HepG2 (cell line): ENCODE measurements around the gene LIPC. TPM values are rescaled to one million over a fixed set of nuclear protein-coding genes. Genes with fewer than 3 reads are reported as not detected.

ENCODE experiments used
- ATAC-seq: fragments of 200-7000 bp; cut with Tn5 transposase; 3 replicates; pipeline ENCODE4 v1.9.1; 2020; ENCODE audit warnings: mild to moderate bottlenecking, moderate library complexity
- BruUV-seq: library from RNA; stranded (reverse); fragments of 400-500 nt; replicated peaks from 2 replicates; lab custom pipeline; 2021; lab: Mats Ljungman, UMichigan
- CTCF ChIA-PET: fragments of 300-600 bp; formaldehyde crosslinking; extraction: SDS; loops from one replicate; lab custom pipeline; 2021; ENCODE audit warnings: low total read pairs, inconsistent platforms, low intra/inter-chr PET ratio; lab: Yijun Ruan, JAX
- POLR2A ChIA-PET: fragments of 350-600 bp; sonication (Branson Sonifier 250); formaldehyde crosslinking; loops from one replicate; lab custom pipeline; 2020; ENCODE audit warnings: antibody characterized with exemption, inconsistent platforms; lab: Yijun Ruan, JAX
- DNase-seq: peaks from one replicate; pipeline ENCODE4 v3.0.0-alpha.2; 2015; ENCODE audit warnings: low spot score
- FAIRE-seq: peaks from 3 replicates; lab custom pipeline; 2011; peaks lifted over from hg19 to GRCh38; lab: Jason Lieb, UNC
- H2AFZ ChIP-seq: one replicate; pipeline ENCODE4 v1.6.1; 2011; ENCODE audit warnings: low read length, inconsistent platforms
- H3K27ac ChIP-seq: fragments of 300-600 bp; 3 replicates; pipeline ENCODE4 v1.8.0; 2011; ENCODE audit warnings: mixed run types, mild to moderate bottlenecking, mixed read lengths, low read length, inconsistent platforms; ENCODE audit not compliant: insufficient read depth; ENCODE audit errors: extremely low read length
- H3K27me3 ChIP-seq, 2 experiments: fragments of 200-600 bp in 1 of 2; 2 replicates in 1 of 2; 3 replicates in 1 of 2; pipeline versions ENCODE4 v1.6.0 to v1.8.0; 2011; ENCODE audit warnings: low read length in 2 of 2, mild to moderate bottlenecking in 2 of 2, moderate library complexity in 2 of 2, inconsistent platforms in 1 of 2; ENCODE audit not compliant: insufficient read depth in 2 of 2, control insufficient read depth in 1 of 2
- H3K36me3 ChIP-seq, 2 experiments: fragments of 200-600 bp in 1 of 2; replicated peaks in 1 of 2; 2 replicates in 1 of 2; 3 replicates in 1 of 2; pipeline versions ENCODE4 v1.5.1 to v1.8.0; 2011; ENCODE audit warnings: low read length in 2 of 2, inconsistent platforms in 1 of 2; ENCODE audit not compliant: insufficient read depth in 2 of 2, control insufficient read depth in 1 of 2
- H3K4me1 ChIP-seq: 2 replicates; pipeline ENCODE4 v1.5.1; 2012; ENCODE audit warnings: low read length, inconsistent platforms; ENCODE audit not compliant: insufficient read depth
- H3K4me2 ChIP-seq: 2 replicates; pipeline ENCODE4 v1.6.0; 2011; ENCODE audit warnings: low read depth, low read length, inconsistent platforms
- H3K4me3 ChIP-seq, 3 experiments: fragments of 200-600 bp in 1 of 3; sonication (generic), shearing (Covaris generic) in 1 of 3; replicated peaks in 1 of 3; 2 replicates each; pipeline ENCODE4 v1.5.1; 2011 to 2016; ENCODE audit warnings: low read length in 3 of 3, inconsistent platforms in 2 of 3, low read depth in 2 of 3, mild to moderate bottlenecking in 2 of 3, control low read depth in 1 of 3, mixed read lengths in 1 of 3; ENCODE audit not compliant: insufficient read depth in 1 of 3
- H3K79me2 ChIP-seq: one replicate; pipeline ENCODE4 v1.6.1; 2011; ENCODE audit warnings: low read length, inconsistent platforms; ENCODE audit not compliant: insufficient read depth
- H3K9ac ChIP-seq: 2 replicates; pipeline ENCODE4 v1.6.0; 2011; ENCODE audit warnings: mild to moderate bottlenecking, low read depth, low read length, inconsistent platforms; ENCODE audit not compliant: insufficient read depth
- H3K9me3 ChIP-seq: 2 replicates; pipeline ENCODE4 v1.5.1; 2012; ENCODE audit warnings: mild to moderate bottlenecking, low read length
- H4K20me1 ChIP-seq: 2 replicates; pipeline ENCODE4 v1.6.0; 2011; ENCODE audit warnings: inconsistent platforms, mild to moderate bottlenecking, low read length, moderate library complexity; ENCODE audit not compliant: insufficient read depth
- ETV6 ChIP-seq: sonication (generic); formaldehyde crosslinking; conservative IDR thresholded peaks from 2 replicates; pipeline ENCODE4 v1.4.0; 2020; ENCODE audit warnings: missing genetic modification reagents
- PHF8 ChIP-seq: sonication (generic); formaldehyde crosslinking; IDR thresholded peaks from 2 replicates; pipeline ENCODE4 v1.5.0; 2020; ENCODE audit warnings: missing genetic modification reagents
- RELA ChIP-seq: sonication (generic); formaldehyde crosslinking; IDR thresholded peaks from 2 replicates; pipeline ENCODE4 v1.4.0; 2020; ENCODE audit warnings: missing genetic modification reagents
- RXRB ChIP-seq: IDR thresholded peaks from 2 replicates; pipeline ENCODE4 v1.6.1; 2016; ENCODE audit warnings: borderline replicate concordance, missing genetic modification reagents, missing compliant biosample characterization
- SALL1 ChIP-seq: sonication (generic); formaldehyde crosslinking; IDR thresholded peaks from 2 replicates; pipeline ENCODE4 v1.8.0; 2022; ENCODE audit warnings: mild to moderate bottlenecking, missing genetic modification reagents
- SALL2 ChIP-seq: sonication (generic); formaldehyde crosslinking; IDR thresholded peaks from 2 replicates; pipeline ENCODE4 v1.8.1; 2023; ENCODE audit warnings: mild to moderate bottlenecking, missing genetic modification reagents, inconsistent platforms
- ZMYM3 ChIP-seq: sonication (generic); formaldehyde crosslinking; IDR thresholded peaks from 2 replicates; pipeline ENCODE4 v1.5.1; 2020; ENCODE audit warnings: mild to moderate bottlenecking, missing genetic modification reagents
- ZMYM4 ChIP-seq: sonication (generic); formaldehyde crosslinking; IDR thresholded peaks from 2 replicates; pipeline ENCODE4 v1.8.1; 2023; ENCODE audit warnings: mild to moderate bottlenecking, missing genetic modification reagents
- ZNF121 ChIP-seq: sonication (generic); formaldehyde crosslinking; IDR thresholded peaks from 2 replicates; pipeline ENCODE4 v1.5.0; 2020; ENCODE audit warnings: mild to moderate bottlenecking, missing genetic modification reagents
- ZNF296 ChIP-seq: sonication (generic); formaldehyde crosslinking; conservative IDR thresholded peaks from 2 replicates; pipeline ENCODE4 v1.5.0; 2020; ENCODE audit warnings: mild to moderate bottlenecking, missing genetic modification reagents
- ZNF569 ChIP-seq: sonication (generic); formaldehyde crosslinking; IDR thresholded peaks from 2 replicates; pipeline ENCODE4 v1.5.0; 2020; ENCODE audit warnings: mild to moderate bottlenecking, missing genetic modification reagents, moderate library complexity, borderline replicate concordance
- ZNF780A ChIP-seq: sonication (generic); formaldehyde crosslinking; IDR thresholded peaks from 2 replicates; pipeline ENCODE4 v1.8.0; 2022; ENCODE audit warnings: mild to moderate bottlenecking, missing genetic modification reagents, moderate library complexity
- WGBS: methylation state at CpG from one replicate; pipeline ENCODE4 v1.1.6; 2017; ENCODE audit warnings: low lambda C conversion rate; 5-methylcytosine and 5-hydroxymethylcytosine counted together
- in situ Hi-C: cut with HindIII; loops from 2 replicates; pipeline ENCODE4 v1.10.0; 2017; ENCODE audit warnings: low pct_unique_long_range_greater_than_20kb; ENCODE audit not compliant: extremely low pct_ligation_motif_present
- intact Hi-C: fragments of 100-400 bp; cut with micrococcal nuclease; formaldehyde crosslinking; loops from one replicate; pipeline ENCODE4 v1.10.0; 2022; ENCODE audit not compliant: unreplicated experiment
- polyA plus RNA-seq, 8 experiments: library from polyadenylated mRNA; depleted of rRNA in 3 of 8; stranded (reverse) in 7 of 8; unstranded in 1 of 8; fragments of >200 nt; fragmentation: Illumina TruSeq in 4 of 8; extraction: Trizol in 4 of 8; gene quantifications; 2 replicates each; pipeline versions ENCODE4 v1.2.1 to v1.2.3, GENCODE V29; 2011 to 2016; ENCODE audit warnings: low read depth in 4 of 8, missing spikeins in 1 of 8, mixed read lengths in 1 of 8; ENCODE audit not compliant: insufficient read depth in 1 of 8
- total RNA-seq, 5 experiments: library from RNA; depleted of rRNA; stranded (reverse); fragments of >200 nt; fragmentation: Illumina TruSeq; extraction: Trizol; gene quantifications; 2 replicates each; pipeline ENCODE4 v1.2.3, GENCODE V29; 2016; ENCODE audit warnings: low read depth in 1 of 5
- TF ChIP-seq, protein P1 (sequence below): sonication (generic); formaldehyde crosslinking; IDR thresholded peaks from 2 replicates; pipeline ENCODE4 v1.4.0; 2020; ENCODE audit warnings: missing genetic modification reagents
- TF ChIP-seq, protein P2 (sequence below): sonication (generic); formaldehyde crosslinking; IDR thresholded peaks from 2 replicates; pipeline ENCODE4 v1.4.0; 2020; ENCODE audit warnings: mild to moderate bottlenecking, low read depth, missing genetic modification reagents
- TF ChIP-seq, protein P3 (sequence below): IDR thresholded peaks from 2 replicates; pipeline ENCODE4 v1.6.1; 2016; ENCODE audit warnings: missing compliant biosample characterization, missing genetic modification reagents, borderline replicate concordance

LIPC gene
- total and polyA plus RNA-seq, 2 of the 13 experiments (the other 11 are each of a cell fraction or from before 2014, with no cell fraction given): 26.0 to 38.0 TPM

DNA sequence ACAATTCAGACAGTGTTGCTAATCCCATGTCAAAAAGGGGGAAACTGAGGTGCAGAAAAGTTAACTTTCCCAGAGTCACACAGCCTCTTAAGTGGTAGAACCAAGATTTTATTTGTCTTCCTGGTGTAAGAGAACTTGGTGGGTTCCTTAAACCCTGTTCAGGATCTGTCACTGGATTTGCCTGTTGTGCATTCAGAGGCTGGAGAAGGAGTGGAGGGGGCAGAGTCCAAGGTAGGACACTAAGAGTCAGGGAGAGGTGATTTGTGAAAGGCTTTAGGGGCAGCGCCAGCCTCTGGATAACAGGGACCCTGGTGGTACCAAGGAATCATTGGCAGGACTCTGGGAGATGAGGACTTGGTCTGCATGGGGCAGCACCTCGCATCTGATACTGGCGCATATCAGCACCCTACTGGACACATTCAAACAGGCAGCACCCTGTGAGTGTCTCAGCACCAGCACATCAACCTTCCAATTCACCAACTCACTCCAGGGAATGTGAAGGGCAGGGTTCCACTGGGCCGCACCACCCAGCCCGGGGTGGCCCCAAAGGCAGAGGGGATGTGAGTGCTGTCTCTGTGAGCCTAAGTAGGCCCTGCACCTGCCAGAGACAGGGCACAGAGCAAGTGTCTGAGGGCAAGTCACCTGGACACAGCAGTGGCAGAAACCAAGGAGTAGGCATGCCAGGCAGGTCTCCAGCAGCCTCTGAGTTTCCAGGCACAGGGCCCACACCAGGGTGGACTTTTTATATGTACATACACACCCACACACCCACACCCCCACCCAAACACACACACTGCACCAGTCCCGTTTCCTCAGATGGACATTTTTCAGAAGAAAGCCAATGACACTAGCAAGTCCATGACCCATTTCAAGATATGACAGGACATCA is 71.6 kb downstream of the LIPC start:
- H3K4me2 ChIP-seq: no peak overlapping the region
- no peak overlapping the region for H3K27ac ChIP-seq
- H3K9ac ChIP-seq: no peak overlapping the region
- H3K27me3 ChIP-seq: no peaks in the 10 kb centered on the region
- no peaks in the 10 kb centered on the region for H3K9me3 ChIP-seq
- DNase-seq: no peak
- H4K20me1 ChIP-seq: no peaks in the 10 kb centered on the region
- in situ Hi-C loops (no loop called here), intact Hi-C loops (no loop called here)
- H2AFZ ChIP-seq: no peak overlapping the region
- WGBS: 94% methylated on average over 5 of the region's 6 CpGs
- no peak; the same call in 2 of the 3 replicates for ATAC-seq
- ChIA-PET POLR2A (no interaction called here), CTCF (no interaction called here)
- no peak for FAIRE-seq
- no peaks in the 10 kb centered on the region for H3K4me1 ChIP-seq
- BruUV-seq: no TSS peak
- no peaks in the 10 kb centered on the region for H3K79me2 ChIP-seq
- no peaks in the 10 kb centered on the region for H3K36me3 ChIP-seq
- no peak overlapping the region for H3K4me3 ChIP-seq
- no peak for TF ChIP-seq ETV6 (CRISPR knock-in tag)
- TF ChIP-seq ZMYM3: no peak
- TF ChIP-seq PHF8 (CRISPR knock-in tag): no peak
- TF ChIP-seq, protein P1, sequence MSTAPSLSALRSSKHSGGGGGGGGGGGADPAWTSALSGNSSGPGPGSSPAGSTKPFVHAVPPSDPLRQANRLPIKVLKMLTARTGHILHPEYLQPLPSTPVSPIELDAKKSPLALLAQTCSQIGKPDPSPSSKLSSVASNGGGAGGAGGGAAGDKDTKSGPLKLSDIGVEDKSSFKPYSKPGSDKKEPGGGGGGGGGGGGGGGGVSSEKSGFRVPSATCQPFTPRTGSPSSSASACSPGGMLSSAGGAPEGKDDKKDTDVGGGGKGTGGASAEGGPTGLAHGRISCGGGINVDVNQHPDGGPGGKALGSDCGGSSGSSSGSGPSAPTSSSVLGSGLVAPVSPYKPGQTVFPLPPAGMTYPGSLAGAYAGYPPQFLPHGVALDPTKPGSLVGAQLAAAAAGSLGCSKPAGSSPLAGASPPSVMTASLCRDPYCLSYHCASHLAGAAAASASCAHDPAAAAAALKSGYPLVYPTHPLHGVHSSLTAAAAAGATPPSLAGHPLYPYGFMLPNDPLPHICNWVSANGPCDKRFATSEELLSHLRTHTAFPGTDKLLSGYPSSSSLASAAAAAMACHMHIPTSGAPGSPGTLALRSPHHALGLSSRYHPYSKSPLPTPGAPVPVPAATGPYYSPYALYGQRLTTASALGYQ (CRISPR knock-in tag): no peak
- no peak for TF ChIP-seq RELA (CRISPR knock-in tag)
- TF ChIP-seq SALL1: no peak
- TF ChIP-seq, protein P2, sequence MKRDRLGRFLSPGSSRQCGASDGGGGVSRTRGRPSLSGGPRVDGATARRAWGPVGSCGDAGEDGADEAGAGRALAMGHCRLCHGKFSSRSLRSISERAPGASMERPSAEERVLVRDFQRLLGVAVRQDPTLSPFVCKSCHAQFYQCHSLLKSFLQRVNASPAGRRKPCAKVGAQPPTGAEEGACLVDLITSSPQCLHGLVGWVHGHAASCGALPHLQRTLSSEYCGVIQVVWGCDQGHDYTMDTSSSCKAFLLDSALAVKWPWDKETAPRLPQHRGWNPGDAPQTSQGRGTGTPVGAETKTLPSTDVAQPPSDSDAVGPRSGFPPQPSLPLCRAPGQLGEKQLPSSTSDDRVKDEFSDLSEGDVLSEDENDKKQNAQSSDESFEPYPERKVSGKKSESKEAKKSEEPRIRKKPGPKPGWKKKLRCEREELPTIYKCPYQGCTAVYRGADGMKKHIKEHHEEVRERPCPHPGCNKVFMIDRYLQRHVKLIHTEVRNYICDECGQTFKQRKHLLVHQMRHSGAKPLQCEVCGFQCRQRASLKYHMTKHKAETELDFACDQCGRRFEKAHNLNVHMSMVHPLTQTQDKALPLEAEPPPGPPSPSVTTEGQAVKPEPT (CRISPR knock-in tag): no peak
- TF ChIP-seq, protein P3, sequence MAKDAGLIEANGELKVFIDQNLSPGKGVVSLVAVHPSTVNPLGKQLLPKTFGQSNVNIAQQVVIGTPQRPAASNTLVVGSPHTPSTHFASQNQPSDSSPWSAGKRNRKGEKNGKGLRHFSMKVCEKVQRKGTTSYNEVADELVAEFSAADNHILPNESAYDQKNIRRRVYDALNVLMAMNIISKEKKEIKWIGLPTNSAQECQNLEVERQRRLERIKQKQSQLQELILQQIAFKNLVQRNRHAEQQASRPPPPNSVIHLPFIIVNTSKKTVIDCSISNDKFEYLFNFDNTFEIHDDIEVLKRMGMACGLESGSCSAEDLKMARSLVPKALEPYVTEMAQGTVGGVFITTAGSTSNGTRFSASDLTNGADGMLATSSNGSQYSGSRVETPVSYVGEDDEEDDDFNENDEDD (CRISPR knock-in tag): no peak
- TF ChIP-seq ZNF121 (CRISPR knock-in tag): no peak
- TF ChIP-seq RXRB (CRISPR knock-in tag): no peak
- TF ChIP-seq ZMYM4 (CRISPR knock-in tag): no peak
- TF ChIP-seq ZNF569 (CRISPR knock-in tag): no peak
- no peak for TF ChIP-seq SALL2 (CRISPR knock-in tag)
- no peak for TF ChIP-seq ZNF780A (CRISPR knock-in tag)
- TF ChIP-seq ZNF296 (CRISPR knock-in tag): no peak
